Neuron (in vitro differentiated cells): Measurements from ENCODE around the gene B4GALT5.

Experiments used
- H2AFZ ChIP-seq: one replicate; pipeline ENCODE4 v1.6.1; 2013; ENCODE audit warnings: low read depth, mild to moderate bottlenecking, inconsistent platforms, low read length, moderate library complexity
- H3K27me3 ChIP-seq: one replicate; pipeline ENCODE4 v1.6.1; 2013; ENCODE audit warnings: low read length; ENCODE audit not compliant: insufficient read depth
- H3K36me3 ChIP-seq: one replicate; pipeline ENCODE4 v1.6.1; 2013; ENCODE audit warnings: low read length; ENCODE audit not compliant: insufficient read depth
- H3K4me1 ChIP-seq: one replicate; pipeline ENCODE4 v1.6.1; 2013; ENCODE audit warnings: low read length; ENCODE audit not compliant: insufficient read depth
- H3K4me3 ChIP-seq: 2 replicates; pipeline ENCODE4 v1.5.1; 2013; ENCODE audit warnings: mild to moderate bottlenecking, low read length, moderate library complexity
- H3K9me3 ChIP-seq: one replicate; pipeline ENCODE4 v1.6.1; 2013; ENCODE audit warnings: low read length

B4GALT5 gene

GRCh38 chr20:49705358-49705757 lies 8.3 kb downstream of the B4GALT5 start:
- no peak overlapping the region for H3K4me3 ChIP-seq
- no peaks in the 10 kb centered on the region for H3K9me3 ChIP-seq
- no peak overlapping the region for H2AFZ ChIP-seq
- peaks cover 27% of the 10 kb centered on the region for H3K4me1 ChIP-seq
- H3K27me3 ChIP-seq = no peaks in the 10 kb centered on the region
- H3K36me3 ChIP-seq = no peaks in the 10 kb centered on the region

GRCh38 chr20:49704932-49705336 lies 8.7 kb downstream of the B4GALT5 start:
- H3K27me3 ChIP-seq = no peaks in the 10 kb centered on the region
- H3K4me3 ChIP-seq = no peak overlapping the region
- no peaks in the 10 kb centered on the region for H3K36me3 ChIP-seq
- H3K9me3 ChIP-seq = no peaks in the 10 kb centered on the region
- H2AFZ ChIP-seq = no peak overlapping the region
- H3K4me1 ChIP-seq = peaks cover 27% of the 10 kb centered on the region

- no peaks in the 10 kb centered on the region for H3K36me3 ChIP-seq
- H3K9me3 ChIP-seq = no peaks in the 10 kb centered on the region
- no peak overlapping the region for H3K4me3 ChIP-seq
- no peaks in the 10 kb centered on the region for H3K27me3 ChIP-seq
- H2AFZ ChIP-seq = no peak overlapping the region
- peaks cover 31% of the 10 kb centered on the region for H3K4me1 ChIP-seq
Observed at GRCh38 chr20:49701916-49702315, 11.8 kb downstream of the B4GALT5 start.

GRCh38 chr20:49701241-49701790 lies 12.4 kb downstream of the B4GALT5 start:
- H3K4me3 ChIP-seq = no peak overlapping the region
- H3K4me1 ChIP-seq = peaks cover 33% of the 10 kb centered on the region
- H3K9me3 ChIP-seq = no peaks in the 10 kb centered on the region
- H2AFZ ChIP-seq = no peak overlapping the region
- no peaks in the 10 kb centered on the region for H3K27me3 ChIP-seq
- no peaks in the 10 kb centered on the region for H3K36me3 ChIP-seq

- no peaks in the 10 kb centered on the region for H3K9me3 ChIP-seq
- no peaks in the 10 kb centered on the region for H3K27me3 ChIP-seq
- H2AFZ ChIP-seq = no peak overlapping the region
- H3K36me3 ChIP-seq = no peaks in the 10 kb centered on the region
- H3K4me3 ChIP-seq = no peak overlapping the region
- peaks cover 30% of the 10 kb centered on the region for H3K4me1 ChIP-seq
Observed at GRCh38 chr20:49700411-49701185, 13.1 kb downstream of the B4GALT5 start.

GRCh38 chr20:49699200-49699992 lies 14.3 kb downstream of the B4GALT5 start:
- H3K36me3 ChIP-seq = no peaks in the 10 kb centered on the region
- no peaks in the 10 kb centered on the region for H3K27me3 ChIP-seq
- peaks cover 27% of the 10 kb centered on the region for H3K4me1 ChIP-seq
- H2AFZ ChIP-seq = no peak overlapping the region
- H3K4me3 ChIP-seq = no peak overlapping the region
- no peaks in the 10 kb centered on the region for H3K9me3 ChIP-seq

GRCh38 chr20:49698477-49698876 lies 15.2 kb downstream of the B4GALT5 start:
- Histone ChIP-seq H2AFZ (no peak overlapping the region), H3K36me3 (no peaks in the 10 kb centered on the region), H3K4me1 (peaks cover 27% of the 10 kb centered on the region), H3K9me3 (no peaks in the 10 kb centered on the region), H3K27me3 (no peaks in the 10 kb centered on the region), H3K4me3 (no peak overlapping the region)

GRCh38 chr20:49697071-49697470 lies 16.6 kb downstream of the B4GALT5 start:
- no peak overlapping the region for H3K4me3 ChIP-seq
- H3K36me3 ChIP-seq = no peaks in the 10 kb centered on the region
- H2AFZ ChIP-seq = no peak overlapping the region
- H3K27me3 ChIP-seq = no peaks in the 10 kb centered on the region
- H3K4me1 ChIP-seq = peaks cover 27% of the 10 kb centered on the region
- H3K9me3 ChIP-seq = no peaks in the 10 kb centered on the region

- no peak overlapping the region for H2AFZ ChIP-seq
- H3K4me1 ChIP-seq = peaks cover 23% of the 10 kb centered on the region
- H3K4me3 ChIP-seq = no peak overlapping the region
- no peaks in the 10 kb centered on the region for H3K9me3 ChIP-seq
- no peaks in the 10 kb centered on the region for H3K36me3 ChIP-seq
- no peaks in the 10 kb centered on the region for H3K27me3 ChIP-seq
Observed at GRCh38 chr20:49696594-49696993, 17.1 kb downstream of the B4GALT5 start.

GRCh38 chr20:49695830-49696229 lies 17.8 kb downstream of the B4GALT5 start:
- Histone ChIP-seq H3K36me3 (no peaks in the 10 kb centered on the region), H3K27me3 (no peaks in the 10 kb centered on the region), H3K4me3 (no peak overlapping the region), H3K4me1 (peaks cover 15% of the 10 kb centered on the region), H2AFZ (no peak overlapping the region), H3K9me3 (no peaks in the 10 kb centered on the region)

GRCh38 chr20:49694450-49695071 lies 19.1 kb downstream of the B4GALT5 start:
- H3K36me3 ChIP-seq = no peaks in the 10 kb centered on the region
- H3K9me3 ChIP-seq = no peaks in the 10 kb centered on the region
- H3K4me1 ChIP-seq = peaks cover 11% of the 10 kb centered on the region
- H3K4me3 ChIP-seq = no peak overlapping the region
- H3K27me3 ChIP-seq = no peaks in the 10 kb centered on the region
- H2AFZ ChIP-seq = no peak overlapping the region

GRCh38 chr20:49693435-49694171 lies 20.1 kb downstream of the B4GALT5 start:
- Histone ChIP-seq H3K9me3 (no peaks in the 10 kb centered on the region), H3K27me3 (no peaks in the 10 kb centered on the region), H3K4me3 (no peak overlapping the region)

More at GRCh38 chr20:49693435-49694171, 20.1 kb downstream of the B4GALT5 start:
- Histone ChIP-seq H2AFZ (no peak overlapping the region), H3K4me1 (peaks cover 14% of the 10 kb centered on the region), H3K36me3 (no peaks in the 10 kb centered on the region)
